Neural crest cell (in vitro differentiated cells): ENCODE results near the gene SBK2. TPM values are rescaled to one million over a fixed set of nuclear protein-coding genes. Genes with fewer than 3 reads are reported as not detected.

Experiments used
- DNase-seq: peaks from one replicate; pipeline ENCODE4 v3.0.0; 2021; ENCODE audit warnings: low read depth, mixed read lengths, low spot score
- H3K27ac Mint-ChIP-seq: one replicate; pipeline ENCODE4 v1.8.0; 2021; ENCODE audit warnings: mild to moderate bottlenecking, mixed read lengths; ENCODE audit not compliant: unreplicated experiment
- H3K27me3 Mint-ChIP-seq: 2 replicates; pipeline ENCODE4 v1.8.0; 2021; ENCODE audit warnings: low read depth, mild to moderate bottlenecking, mixed read lengths
- H3K36me3 Mint-ChIP-seq: 2 replicates; pipeline ENCODE4 v1.8.0; 2021; ENCODE audit warnings: low read depth, mild to moderate bottlenecking, mixed read lengths
- H3K4me1 Mint-ChIP-seq: 2 replicates; pipeline ENCODE4 v1.8.0; 2021; ENCODE audit warnings: mixed read lengths
- H3K4me3 Mint-ChIP-seq: one replicate; pipeline ENCODE4 v1.8.0; 2021; ENCODE audit warnings: mild to moderate bottlenecking, mixed read lengths
- H3K9me3 Mint-ChIP-seq: 2 replicates; pipeline ENCODE4 v1.8.0; 2021; ENCODE audit warnings: mixed read lengths
- total RNA-seq: library from RNA; stranded (reverse); gene quantifications from 2 replicates; pipeline ENCODE4 v1.2.1, GENCODE V29; 2021
- TF ChIP-seq, protein P1 (sequence below): fragments of 200-600 bp; sonication (generic); conservative IDR thresholded peaks from 2 replicates; pipeline ENCODE4 v1.5.0; 2021; ENCODE audit warnings: antibody characterized with exemption, mild to moderate bottlenecking

The SBK2 gene
- total RNA-seq, 1 donor from 2014 or later, result not detected

DNA sequence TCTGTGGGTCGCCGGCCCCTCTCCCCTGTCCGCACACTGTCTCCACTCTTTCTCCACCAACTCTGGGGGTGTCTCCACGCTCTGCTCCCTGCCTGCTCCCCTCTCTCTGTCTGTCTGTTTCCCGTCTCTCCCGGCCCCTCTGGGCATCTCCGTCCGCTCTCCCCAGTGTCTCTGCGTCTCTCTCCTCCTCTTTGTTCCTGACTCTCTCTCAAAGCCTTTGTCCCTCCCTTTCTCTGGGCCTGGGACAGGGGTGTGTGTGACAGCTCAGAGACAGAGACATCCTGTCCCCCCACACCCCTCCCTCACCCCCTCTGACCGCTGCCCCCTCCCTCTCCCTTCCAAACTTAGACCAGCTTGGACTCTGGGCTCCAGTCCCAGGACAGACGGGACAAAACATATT is 9.1 kb upstream of the SBK2 start:
- Mint-ChIP-seq H3K36me3 (no peaks in the 10 kb centered on the region), H3K9me3 (peaks cover 4% of the 10 kb centered on the region), H3K27ac (peak overlapping the region; percentile 62), H3K27me3 (peaks cover 11% of the 10 kb centered on the region), H3K4me1 (peaks cover 25% of the 10 kb centered on the region), H3K4me3 (no peak overlapping the region)
- no peak for DNase-seq
- TF ChIP-seq, protein P1, sequence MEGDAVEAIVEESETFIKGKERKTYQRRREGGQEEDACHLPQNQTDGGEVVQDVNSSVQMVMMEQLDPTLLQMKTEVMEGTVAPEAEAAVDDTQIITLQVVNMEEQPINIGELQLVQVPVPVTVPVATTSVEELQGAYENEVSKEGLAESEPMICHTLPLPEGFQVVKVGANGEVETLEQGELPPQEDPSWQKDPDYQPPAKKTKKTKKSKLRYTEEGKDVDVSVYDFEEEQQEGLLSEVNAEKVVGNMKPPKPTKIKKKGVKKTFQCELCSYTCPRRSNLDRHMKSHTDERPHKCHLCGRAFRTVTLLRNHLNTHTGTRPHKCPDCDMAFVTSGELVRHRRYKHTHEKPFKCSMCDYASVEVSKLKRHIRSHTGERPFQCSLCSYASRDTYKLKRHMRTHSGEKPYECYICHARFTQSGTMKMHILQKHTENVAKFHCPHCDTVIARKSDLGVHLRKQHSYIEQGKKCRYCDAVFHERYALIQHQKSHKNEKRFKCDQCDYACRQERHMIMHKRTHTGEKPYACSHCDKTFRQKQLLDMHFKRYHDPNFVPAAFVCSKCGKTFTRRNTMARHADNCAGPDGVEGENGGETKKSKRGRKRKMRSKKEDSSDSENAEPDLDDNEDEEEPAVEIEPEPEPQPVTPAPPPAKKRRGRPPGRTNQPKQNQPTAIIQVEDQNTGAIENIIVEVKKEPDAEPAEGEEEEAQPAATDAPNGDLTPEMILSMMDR, result no peak

DNA sequence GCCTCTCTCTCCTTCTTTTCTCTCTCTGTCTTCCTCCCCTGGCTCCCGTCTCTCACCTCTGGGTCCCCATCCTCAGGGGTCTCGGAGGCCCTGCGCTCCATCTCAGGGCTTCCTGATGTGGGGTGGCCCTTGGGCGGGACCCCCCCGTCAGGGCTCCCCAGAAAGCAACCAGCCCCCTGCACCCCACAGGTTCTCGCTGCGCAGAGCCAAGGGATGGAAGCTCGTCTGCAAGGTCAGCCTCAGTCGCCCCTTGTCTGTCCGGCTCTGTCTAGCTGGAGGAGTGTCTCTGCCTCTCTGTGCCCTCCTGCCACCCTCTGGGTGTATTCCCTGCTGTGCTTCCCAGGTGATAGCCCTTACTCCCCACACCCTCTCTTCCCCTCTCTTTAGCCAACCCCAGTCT is 8.5 kb upstream of the SBK2 start, which contains the start of gene SBK3:
Gene SBK3, minus strand, starts transcription at position 101 of the 400 bp plus-strand sequence. Its CDS starts 0 bp downstream, at position 101.
- Mint-ChIP-seq H3K36me3 (no peaks in the 10 kb centered on the region), H3K9me3 (peaks cover 4% of the 10 kb centered on the region), H3K4me1 (peaks cover 25% of the 10 kb centered on the region), H3K27ac (peak within 1 kb of the TSS; percentile 83), H3K4me3 (no peak within 1 kb of the TSS), H3K27me3 (peaks cover 11% of the 10 kb centered on the region)
- TF ChIP-seq, protein P1, result no peak
- no peak for DNase-seq

DNA sequence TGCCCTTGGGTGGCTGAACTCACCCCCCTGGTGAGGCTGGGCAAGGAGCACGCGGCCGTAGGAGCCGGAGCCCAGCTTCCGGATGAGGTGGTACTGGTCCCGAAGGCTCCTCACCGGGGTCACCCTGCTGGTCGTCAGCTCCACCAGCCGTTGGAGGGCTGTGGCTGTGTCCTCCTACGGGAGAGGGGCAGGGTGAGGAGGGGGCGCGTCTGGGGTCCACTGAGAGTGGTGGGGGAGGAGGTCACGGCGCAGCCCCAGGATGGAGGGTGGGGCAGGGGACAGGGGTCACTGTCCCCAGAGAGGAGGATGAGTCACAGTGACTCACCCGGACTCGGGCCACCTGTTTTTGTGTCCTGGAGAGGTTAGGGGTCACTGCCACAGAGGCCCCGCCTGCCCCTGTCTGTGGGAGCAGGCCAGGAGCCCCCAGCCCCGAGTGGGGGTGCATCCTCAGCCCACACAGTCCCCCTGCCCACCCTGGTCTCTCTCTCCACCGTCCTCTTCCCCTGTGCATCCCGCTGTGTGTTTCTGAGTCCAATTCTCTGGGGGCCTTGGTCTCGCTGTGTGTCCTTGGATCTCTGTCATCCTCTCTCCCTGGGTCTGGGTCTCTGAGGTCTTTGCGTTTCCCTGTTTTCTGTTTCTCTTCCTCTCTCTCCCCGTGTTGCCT is 8.0 kb upstream of the SBK2 start:
- DNase-seq, result no peak
- TF ChIP-seq, protein P1, result no peak
- Mint-ChIP-seq H3K4me3 (no peak overlapping the region), H3K27me3 (peaks cover 7% of the 10 kb centered on the region), H3K9me3 (peaks cover 4% of the 10 kb centered on the region), H3K27ac (peak overlapping the region; percentile 83), H3K4me1 (peaks cover 20% of the 10 kb centered on the region), H3K36me3 (no peaks in the 10 kb centered on the region)

DNA sequence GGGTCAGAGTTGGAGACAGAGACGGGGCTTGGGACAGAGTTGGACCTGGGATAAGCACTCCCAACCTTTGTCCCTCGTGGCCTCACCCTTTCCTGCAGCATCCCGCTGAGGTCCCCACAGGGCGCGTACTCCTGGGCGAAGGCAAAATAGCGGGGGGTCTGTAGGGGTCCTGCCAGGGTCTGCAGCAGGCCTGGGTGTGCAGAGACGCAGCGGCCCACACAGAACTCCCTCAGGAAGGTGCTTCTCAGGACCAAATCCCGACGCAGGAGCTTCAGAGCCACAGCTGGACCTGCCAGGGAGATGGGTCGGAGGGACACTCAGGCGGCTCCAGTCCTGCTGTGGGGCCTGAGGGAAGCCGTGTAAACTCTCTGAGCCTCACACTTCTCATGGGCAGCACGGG is 7.1 kb upstream of the SBK2 start:
- Mint-ChIP-seq H3K27me3 (peaks cover 3% of the 10 kb centered on the region), H3K4me3 (no peak overlapping the region), H3K27ac (no peak overlapping the region), H3K9me3 (peaks cover 4% of the 10 kb centered on the region), H3K4me1 (peaks cover 16% of the 10 kb centered on the region), H3K36me3 (no peaks in the 10 kb centered on the region)
- no peak for DNase-seq
- TF ChIP-seq, protein P1, result no peak

DNA sequence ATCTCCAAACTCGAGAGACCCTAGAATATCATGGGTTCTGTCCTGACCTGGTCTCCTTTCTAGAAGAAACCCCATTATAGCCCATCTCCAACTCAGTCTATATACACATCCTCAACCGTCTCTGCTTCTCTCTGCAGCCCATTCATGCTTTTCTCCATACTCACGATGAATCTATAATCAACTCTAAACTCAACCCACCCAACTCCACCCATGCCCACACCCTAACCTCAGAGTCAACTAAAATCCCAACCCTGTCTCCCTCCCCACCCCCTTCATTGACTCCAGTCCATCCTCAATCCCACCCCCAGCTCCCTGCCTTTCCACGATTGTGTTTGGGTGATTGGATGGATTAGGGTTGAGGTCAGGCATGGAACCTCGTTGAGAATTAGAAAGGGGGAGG is 6.6 kb upstream of the SBK2 start:
- DNase-seq, result no peak
- H3K27me3 Mint-ChIP-seq, result peaks cover 3% of the 10 kb centered on the region
- no peak overlapping the region for H3K27ac Mint-ChIP-seq
- TF ChIP-seq, protein P1, result no peak
- peaks cover 16% of the 10 kb centered on the region for H3K4me1 Mint-ChIP-seq
- H3K9me3 Mint-ChIP-seq, result peaks cover 4% of the 10 kb centered on the region
- H3K4me3 Mint-ChIP-seq, result no peak overlapping the region
- H3K36me3 Mint-ChIP-seq, result no peaks in the 10 kb centered on the region
